Cerebellar nuclear complex (tissue), 1 donor: ENCODE results near the gene CPSF3.

Experiments used
- DNase-seq, 2 experiments: peaks; one replicate each; lab custom pipeline; 2025; lab: John Stamatoyannopoulos, UW

The CPSF3 gene

GRCh38 chr2:9518163-9518562, 94.7 kb downstream of the CPSF3 start:
- DNase-seq: no peak

GRCh38 chr2:9518780-9519179, 95.3 kb downstream of the CPSF3 start:
- DNase-seq: no peak

DNA sequence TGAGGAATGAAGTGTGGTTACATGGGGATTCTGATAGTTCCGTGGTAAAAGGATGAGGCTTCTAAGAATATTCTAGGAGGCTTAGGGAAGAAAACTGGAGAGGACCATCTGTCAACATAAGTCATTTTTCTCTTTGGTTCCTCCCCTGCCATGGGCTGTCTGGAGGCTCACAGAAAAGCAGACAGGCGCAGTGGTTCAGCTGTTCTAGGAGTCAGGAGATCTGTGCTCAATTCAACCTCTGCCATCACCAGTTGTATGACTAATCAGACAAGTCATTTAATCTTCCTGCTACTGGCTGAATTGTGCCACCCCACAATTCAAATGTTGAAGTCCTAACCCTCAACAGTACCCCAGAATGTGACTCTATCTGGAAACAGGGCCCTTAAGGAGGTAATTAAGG, 95.8 kb downstream of the CPSF3 start:
- no peak for DNase-seq
